Activated CD4-positive, alpha-beta memory T cell treated with anti-CD3 and anti-CD28 coated beads, Interleukin-2, amount 10 ng/mL, durations not matched to agents 7 days and 5 days (primary cell): ENCODE measurements around the gene CTSA. TPM values are rescaled to one million over a fixed set of nuclear protein-coding genes. Genes with fewer than 3 reads are reported as not detected.
A peak's percentile ranks its signal among the peaks of the same experiment; 100 is the strongest.
"Not testable (repeated sequence)": the region's sequence is repeated elsewhere in the genome, so short reads cannot be mapped to it uniquely, and the experiment has no call there.

Source experiments
- CTCF ChIA-PET: fragments of 350-600 bp; sonication (Branson Sonifier 250); formaldehyde crosslinking; loops from one replicate; lab custom pipeline; 2021; ENCODE audit warnings: antibody characterized with exemption, inconsistent platforms; lab: Charles Lee
- POLR2A ChIA-PET: fragments of 350-600 bp; sonication (Branson Sonifier 250); formaldehyde crosslinking; loops from one replicate; lab custom pipeline; 2021; ENCODE audit warnings: antibody characterized with exemption; lab: Charles Lee
- DNase-seq: peaks from one replicate; pipeline ENCODE4 v3.0.0-alpha.2; 2020
- H3K27ac Mint-ChIP-seq: one replicate; pipeline ENCODE4 v1.8.0; 2021; ENCODE audit warnings: mild to moderate bottlenecking, mixed read lengths
- H3K27me3 Mint-ChIP-seq: one replicate; pipeline ENCODE4 v1.8.0; 2021; ENCODE audit warnings: mixed read lengths
- H3K36me3 Mint-ChIP-seq: one replicate; pipeline ENCODE4 v1.8.0; 2021; ENCODE audit warnings: low read depth, mixed read lengths
- H3K4me1 Mint-ChIP-seq: one replicate; pipeline ENCODE4 v1.8.0; 2021; ENCODE audit warnings: mixed read lengths
- H3K4me3 Mint-ChIP-seq: one replicate; pipeline ENCODE4 v1.8.0; 2021; ENCODE audit warnings: mild to moderate bottlenecking, mixed read lengths
- H3K9me3 Mint-ChIP-seq: one replicate; pipeline ENCODE4 v1.8.0; 2021; ENCODE audit warnings: mixed read lengths
- total RNA-seq, 2 experiments: library from RNA; stranded (reverse); gene quantifications; one replicate each; pipeline ENCODE4 v1.2.3, GENCODE V29; 2021

Gene CTSA
- total RNA-seq, 2 experiments from 2014 or later = 64.3 to 64.6 TPM

GRCh38 chr20:45890077-45890984 lies 804 bp upstream of the CTSA start:
- Mint-ChIP-seq H3K4me3 (peak overlapping the region; percentile 88), H3K27me3 (peaks cover 5% of the 10 kb centered on the region), H3K27ac (no peak overlapping the region), H3K9me3 (no peaks in the 10 kb centered on the region), H3K4me1 (peaks cover 39% of the 10 kb centered on the region), H3K36me3 (peaks cover 9% of the 10 kb centered on the region)
- DNase-seq = peak; percentile 41
- ChIA-PET CTCF (interaction anchor here (1.1 to 4.0 kb wide), 7 partner anchors 9 to 119 kb away, joined by 3 to 19 read pairs (median 4); partner anchors contain the start of gene ZSWIM1), POLR2A (interaction anchor here (0.6 to 5.4 kb wide), 11 partner anchors 8 to 98 kb away, joined by 3 to 42 read pairs (median 6); partner anchors contain the start of genes ACOT8, DNTTIP1, PCIF1 and SNX21)

GRCh38 chr20:45892049-45892825 lies 1.1 kb downstream of the CTSA start:
- Mint-ChIP-seq H3K9me3 (no peaks in the 10 kb centered on the region), H3K4me3 (peak overlapping the region; percentile 88), H3K36me3 (peaks cover 9% of the 10 kb centered on the region), H3K27ac (peak overlapping the region; percentile 40), H3K4me1 (peaks cover 33% of the 10 kb centered on the region), H3K27me3 (peaks cover 5% of the 10 kb centered on the region)
- DNase-seq = no peak
- ChIA-PET POLR2A (interaction anchor here (1.2 to 5.4 kb wide), 7 partner anchors 7 to 100 kb away, joined by 3 to 42 read pairs (median 6); partner anchors contain the start of genes DNTTIP1, PCIF1, UBE2C and WFDC3), CTCF (interaction anchor here (1.5 to 4.0 kb wide), 3 partner anchors 11 to 93 kb away, joined by 3 to 19 read pairs (median 7); partner anchors contain the start of gene ZSWIM1)

GRCh38 chr20:45892828-45893500 lies 1.8 kb downstream of the CTSA start:
- DNase-seq = no peak
- peaks cover 5% of the 10 kb centered on the region for H3K27me3 Mint-ChIP-seq
- peak overlapping the region; percentile 88 for H3K4me3 Mint-ChIP-seq
- H3K9me3 Mint-ChIP-seq = no peaks in the 10 kb centered on the region
- H3K4me1 Mint-ChIP-seq = peaks cover 33% of the 10 kb centered on the region
- ChIA-PET POLR2A (interaction anchor here (1.2 to 5.4 kb wide), 6 partner anchors 8 to 80 kb away, joined by 3 to 42 read pairs (median 14); partner anchors contain the start of genes PCIF1, UBE2C, ZNF335 and ZSWIM1), CTCF (interaction anchor here (1.5 to 4.0 kb wide), 3 partner anchors 12 to 94 kb away, joined by 3 to 19 read pairs (median 7); partner anchors contain the start of gene ZSWIM1)
- H3K27ac Mint-ChIP-seq = peak overlapping the region; percentile 36
- peaks cover 13% of the 10 kb centered on the region for H3K36me3 Mint-ChIP-seq

- peaks cover 33% of the 10 kb centered on the region for H3K4me1 Mint-ChIP-seq
- no peak for DNase-seq
- ChIA-PET CTCF (interaction anchor here (0.9 to 1.5 kb wide), 2 partner anchors 12 to 94 kb away, joined by 3 read pairs; partner anchors contain the start of gene ZSWIM1), POLR2A (interaction anchor here (1.6 to 5.4 kb wide), 3 partner anchors 9 to 40 kb away, joined by 6 to 42 read pairs (median 36); partner anchors contain the start of genes PCIF1 and ZSWIM1)
- H3K27me3 Mint-ChIP-seq = peaks cover 5% of the 10 kb centered on the region
- H3K4me3 Mint-ChIP-seq = peak overlapping the region; percentile 5
- H3K27ac Mint-ChIP-seq = no peak overlapping the region
- H3K9me3 Mint-ChIP-seq = no peaks in the 10 kb centered on the region
- H3K36me3 Mint-ChIP-seq = peaks cover 13% of the 10 kb centered on the region
These were observed 2.7 kb downstream of the CTSA start for GRCh38 chr20:45893831-45894230.

GRCh38 chr20:45894797-45895196 lies 3.7 kb downstream of the CTSA start:
- Mint-ChIP-seq H3K4me1 (peaks cover 32% of the 10 kb centered on the region), H3K36me3 (peaks cover 13% of the 10 kb centered on the region), H3K27ac (no peak overlapping the region), H3K9me3 (no peaks in the 10 kb centered on the region), H3K27me3 (peaks cover 5% of the 10 kb centered on the region), H3K4me3 (no peak overlapping the region)
- ChIA-PET POLR2A (interaction anchor here (1.3 kb wide), 1 partner anchor 10 kb away, joined by 3 read pairs; no protein-coding TSS in a partner anchor), CTCF (no interaction called here)
- no peak for DNase-seq

GRCh38 chr20:45896641-45897161 lies 5.6 kb downstream of the CTSA start:
- DNase-seq = no peak
- no peak overlapping the region for H3K27ac Mint-ChIP-seq
- peaks cover 11% of the 10 kb centered on the region for H3K36me3 Mint-ChIP-seq
- H3K4me1 Mint-ChIP-seq = peaks cover 22% of the 10 kb centered on the region
- no peaks in the 10 kb centered on the region for H3K27me3 Mint-ChIP-seq
- CTCF ChIA-PET = no interaction called here
- no peaks in the 10 kb centered on the region for H3K9me3 Mint-ChIP-seq
- POLR2A ChIA-PET = interaction anchor here (1.3 to 1.5 kb wide), 3 partner anchors 9 to 16 kb away, joined by 3 read pairs; partner anchors contain the start of gene ZSWIM1
- H3K4me3 Mint-ChIP-seq = no peak overlapping the region

GRCh38 chr20:45897289-45897688 lies 6.2 kb downstream of the CTSA start:
- Mint-ChIP-seq H3K4me3 (no peak overlapping the region), H3K9me3 (no peaks in the 10 kb centered on the region), H3K36me3 (peaks cover 11% of the 10 kb centered on the region), H3K27ac (no peak overlapping the region), H3K4me1 (peaks cover 17% of the 10 kb centered on the region), H3K27me3 (no peaks in the 10 kb centered on the region)
- DNase-seq = no peak
- ChIA-PET POLR2A (interaction anchor here (1.3 to 1.5 kb wide), 3 partner anchors 8 to 16 kb away, joined by 3 read pairs; partner anchors contain the start of gene ZSWIM1), CTCF (no interaction called here)

GRCh38 chr20:45897692-45898091 lies 6.6 kb downstream of the CTSA start:
- Mint-ChIP-seq H3K4me1 (peaks cover 13% of the 10 kb centered on the region), H3K36me3 (peaks cover 11% of the 10 kb centered on the region), H3K27me3 (no peaks in the 10 kb centered on the region), H3K4me3 (no peak overlapping the region), H3K27ac (no peak overlapping the region), H3K9me3 (no peaks in the 10 kb centered on the region)
- ChIA-PET CTCF (no interaction called here), POLR2A (interaction anchor here (1.3 to 1.5 kb wide), 2 partner anchors 8 to 13 kb away, joined by 3 read pairs; no protein-coding TSS in a partner anchor)
- no peak for DNase-seq

- no peak for DNase-seq
- H3K4me1 Mint-ChIP-seq = peaks cover 7% of the 10 kb centered on the region
- H3K27me3 Mint-ChIP-seq = no peaks in the 10 kb centered on the region
- ChIA-PET POLR2A (interaction anchor here (1.3 kb wide), 1 partner anchor 12 kb away, joined by 3 read pairs; no protein-coding TSS in a partner anchor), CTCF (no interaction called here)
- H3K9me3 Mint-ChIP-seq = no peaks in the 10 kb centered on the region
- no peak overlapping the region for H3K4me3 Mint-ChIP-seq
- peaks cover 11% of the 10 kb centered on the region for H3K36me3 Mint-ChIP-seq
- H3K27ac Mint-ChIP-seq = no peak overlapping the region
These were observed 7.2 kb downstream of the CTSA start for GRCh38 chr20:45898285-45898684.

GRCh38 chr20:45899046-45899835 lies 8.1 kb downstream of the CTSA start:
- H3K4me3 Mint-ChIP-seq = no peak overlapping the region
- ChIA-PET CTCF (no interaction called here), POLR2A (interaction anchor here (1.7 kb wide), 1 partner anchor 18 kb away, joined by 4 read pairs; the partner anchor contains the start of gene ZSWIM1)
- no peak for DNase-seq
- H3K4me1 Mint-ChIP-seq = no peaks in the 10 kb centered on the region
- no peak overlapping the region for H3K27ac Mint-ChIP-seq
- no peaks in the 10 kb centered on the region for H3K9me3 Mint-ChIP-seq
- H3K27me3 Mint-ChIP-seq = no peaks in the 10 kb centered on the region
- H3K36me3 Mint-ChIP-seq = peaks cover 7% of the 10 kb centered on the region

GRCh38 chr20:45901332-45901731 lies 10.2 kb downstream of the CTSA start:
- CTCF ChIA-PET, DNase-seq, H3K4me1 Mint-ChIP-seq, H3K9me3 Mint-ChIP-seq, H3K4me3 Mint-ChIP-seq, H3K27ac Mint-ChIP-seq, H3K36me3 Mint-ChIP-seq, H3K27me3 Mint-ChIP-seq: not testable (repeated sequence)
- POLR2A ChIA-PET = interaction anchor here (0.9 to 1.3 kb wide), 2 partner anchors 9 to 44 kb away, joined by 3 read pairs; partner anchors contain the start of genes ACOT8 and ZSWIM3
